Epithelial cell of proximal tubule (primary cell): ENCODE data around the gene DMRTC2. TPM values are rescaled to one million over a fixed set of nuclear protein-coding genes. Genes with fewer than 3 reads are reported as not detected.

Experiments used
- DNase-seq: peaks from one replicate; pipeline ENCODE4 v3.0.0-alpha.2; 2011; ENCODE audit warnings: low read depth
- H3K4me3 ChIP-seq: 2 replicates; pipeline ENCODE4 v1.5.1; 2011; ENCODE audit warnings: low read depth, mild to moderate bottlenecking, low read length
- CTCF ChIP-seq: conservative IDR thresholded peaks from 2 replicates; pipeline ENCODE4 v1.5.1; 2012; ENCODE audit warnings: low read depth, mild to moderate bottlenecking, low read length
- total RNA-seq: library from RNA; depleted of rRNA; stranded (reverse); fragments of >200 nt; gene quantifications from 2 replicates; pipeline ENCODE4 v1.2.3, GENCODE V29; 2015

The DMRTC2 gene
- total RNA-seq, 1 donor from 2014 or later, result not detected

DNA sequence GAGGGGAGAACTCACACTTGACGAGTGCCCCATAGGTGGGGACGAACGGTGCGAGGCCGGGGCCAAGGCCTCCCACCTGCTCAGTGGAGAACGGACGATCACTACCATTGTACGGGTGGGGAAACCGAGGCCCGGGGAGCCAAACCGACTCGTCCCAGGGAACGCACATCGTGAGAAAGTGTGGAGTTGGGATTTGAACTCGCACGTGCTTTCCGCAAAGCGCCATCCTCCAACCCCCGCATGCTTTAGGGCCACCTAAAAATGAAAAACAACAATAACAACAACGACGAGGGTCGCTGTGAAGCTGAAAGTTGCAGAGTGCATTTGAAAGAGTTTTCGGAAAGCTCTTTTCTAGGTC, 38.6 kb downstream of the DMRTC2 start:
- no peak for TF ChIP-seq CTCF
- H3K4me3 ChIP-seq, result peak overlapping the region; percentile 98
- DNase-seq, result no peak

- peak overlapping the region; percentile 98 for H3K4me3 ChIP-seq
- TF ChIP-seq CTCF, result peak; percentile 9
- peak; percentile 52 for DNase-seq
Observed at GRCh38 chr19:41883821-41884733, 39.2 kb downstream of the DMRTC2 start.

DNA sequence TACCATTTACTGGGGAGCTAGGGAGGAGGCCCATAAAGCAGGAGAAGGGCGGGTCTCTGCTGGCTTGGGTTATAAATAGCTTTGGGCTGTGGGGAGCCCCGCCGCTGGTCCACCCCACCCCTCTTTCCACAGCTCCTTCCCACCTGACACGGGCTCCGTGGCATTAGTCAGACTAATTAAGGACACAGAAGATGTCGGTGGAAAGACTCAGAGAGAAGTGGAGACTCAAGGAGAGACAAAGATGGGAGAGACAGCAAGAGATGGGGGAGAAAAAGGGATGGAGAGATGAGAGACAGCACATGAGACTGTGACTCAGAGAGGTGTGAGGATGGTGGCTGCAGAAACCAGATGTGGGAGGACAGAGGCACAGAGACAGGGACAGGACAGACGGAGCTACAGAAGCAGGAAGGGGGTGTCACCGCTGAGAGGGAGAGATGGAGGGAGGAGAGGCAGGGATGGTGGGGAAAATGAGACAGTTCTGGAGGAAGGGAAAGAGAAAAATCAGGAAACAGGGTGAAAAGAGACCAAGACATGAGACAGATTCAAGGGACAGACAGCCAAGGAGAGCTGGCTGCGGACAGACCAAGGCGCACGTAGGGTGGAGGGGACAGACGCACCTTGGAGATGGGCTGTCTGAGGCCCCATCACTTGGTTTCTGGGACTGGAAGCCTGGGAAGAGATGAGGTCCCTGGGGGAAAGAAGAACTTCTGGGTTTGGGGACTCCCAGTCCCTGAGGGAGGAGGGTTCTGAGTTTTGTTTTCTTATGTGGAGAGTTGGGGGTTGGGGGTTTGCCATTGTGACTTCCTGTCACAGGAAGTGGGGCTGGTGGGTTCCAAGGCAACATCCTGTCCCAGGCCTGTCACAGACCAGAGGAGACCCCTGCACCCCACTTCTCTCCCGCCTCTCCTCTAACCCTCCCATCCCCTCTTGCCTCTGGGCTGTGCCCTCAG, 42.2 kb downstream of the DMRTC2 start:
- no peak for TF ChIP-seq CTCF
- no peak for DNase-seq
- H3K4me3 ChIP-seq, result no peak overlapping the region

GRCh38 chr19:41887711-41888382, 43.0 kb downstream of the DMRTC2 start:
- TF ChIP-seq CTCF, result peak; percentile 14
- no peak overlapping the region for H3K4me3 ChIP-seq
- no peak for DNase-seq

DNA sequence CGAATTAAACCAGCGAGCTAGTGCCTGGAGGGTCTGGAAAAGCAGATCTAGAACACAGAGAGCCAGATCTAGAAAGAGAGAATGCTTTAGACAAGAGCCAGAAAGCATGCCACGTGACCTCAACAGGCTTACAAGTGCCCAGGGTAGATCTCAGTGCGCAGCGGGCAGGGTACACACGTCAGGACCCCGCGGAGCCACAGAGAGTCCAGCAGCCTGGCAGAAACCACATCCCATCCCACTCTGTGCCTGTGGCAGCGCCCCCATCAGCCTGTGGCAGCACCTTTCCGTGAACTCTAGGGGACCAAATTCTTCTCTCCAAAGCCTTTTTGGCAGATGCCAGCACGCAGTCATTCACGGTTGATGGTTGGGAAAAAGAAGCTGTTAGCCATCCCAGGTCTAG, 44.1 kb downstream of the DMRTC2 start:
- no peak for DNase-seq
- H3K4me3 ChIP-seq, result no peak overlapping the region
- no peak for TF ChIP-seq CTCF

GRCh38 chr19:41889896-41890295, 45.1 kb downstream of the DMRTC2 start:
- no peak for TF ChIP-seq CTCF
- DNase-seq, result no peak
- no peak overlapping the region for H3K4me3 ChIP-seq
